D721Med (cell line): ENCODE results near the gene AARS2.

ENCODE experiments used
- DNase-seq: peaks from one replicate; pipeline ENCODE4 v3.0.0; 2011; ENCODE audit warnings: low spot score; ENCODE audit not compliant: insufficient read length
- FAIRE-seq: peaks from 2 replicates; lab custom pipeline; 2011; peaks lifted over from hg19 to GRCh38; lab: Jason Lieb, UNC
- CTCF ChIP-seq: IDR thresholded peaks from 2 replicates; pipeline ENCODE4 v1.5.1; 2012; ENCODE audit warnings: mild to moderate bottlenecking, control low read depth; ENCODE audit not compliant: insufficient read depth; ENCODE audit errors: missing control alignments

The AARS2 gene

GRCh38 chr6:44305200-44305725, 7.9 kb downstream of the AARS2 start:
- DNase-seq (no peak), FAIRE-seq (no peak)
- TF ChIP-seq CTCF, result no peak

- peak; percentile 52 for TF ChIP-seq CTCF
- DNase-seq, result peak; percentile 63
- no peak for FAIRE-seq
These were observed 8.6 kb downstream of the AARS2 start for GRCh38 chr6:44304282-44305199.

- DNase-seq (no peak), FAIRE-seq (no peak)
- no peak for TF ChIP-seq CTCF
These were observed 9.3 kb downstream of the AARS2 start for GRCh38 chr6:44303842-44304241.

- no peak for DNase-seq
- no peak for TF ChIP-seq CTCF
- no peak for FAIRE-seq
These were observed 10.3 kb downstream of the AARS2 start for GRCh38 chr6:44302856-44303255.

GRCh38 chr6:44301782-44302564, 11.2 kb downstream of the AARS2 start:
- FAIRE-seq, result no peak
- DNase-seq, result no peak
- no peak for TF ChIP-seq CTCF

GRCh38 chr6:44301106-44301505, 12.0 kb downstream of the AARS2 start:
- DNase-seq (no peak), FAIRE-seq (no peak)
- no peak for TF ChIP-seq CTCF
